ENCODE results near the gene UBE2G2.
"Not testable (repeated sequence)": the region's sequence is repeated elsewhere in the genome, so short reads cannot be mapped to it uniquely, and the experiment has no call there.

The UBE2G2 gene

DNA sequence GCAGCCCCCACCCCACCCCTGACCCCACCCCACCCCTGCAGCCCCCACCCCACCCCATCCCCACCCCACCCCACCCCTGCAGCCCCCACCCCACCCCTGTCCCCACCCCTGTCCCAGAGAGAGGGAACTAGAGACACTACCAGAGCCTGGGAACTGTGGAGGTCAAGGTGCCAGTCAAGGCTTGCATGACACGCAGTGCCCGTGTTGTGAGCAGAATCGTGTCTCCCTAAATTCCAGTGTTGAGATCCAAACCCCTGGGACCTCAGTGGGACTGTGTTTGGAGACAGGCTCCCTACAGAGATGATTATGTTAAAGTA lies 34.7 kb upstream of the UBE2G2 start:
- DNase-seq (ENCODE audit: low spot score), result no peak

DNA sequence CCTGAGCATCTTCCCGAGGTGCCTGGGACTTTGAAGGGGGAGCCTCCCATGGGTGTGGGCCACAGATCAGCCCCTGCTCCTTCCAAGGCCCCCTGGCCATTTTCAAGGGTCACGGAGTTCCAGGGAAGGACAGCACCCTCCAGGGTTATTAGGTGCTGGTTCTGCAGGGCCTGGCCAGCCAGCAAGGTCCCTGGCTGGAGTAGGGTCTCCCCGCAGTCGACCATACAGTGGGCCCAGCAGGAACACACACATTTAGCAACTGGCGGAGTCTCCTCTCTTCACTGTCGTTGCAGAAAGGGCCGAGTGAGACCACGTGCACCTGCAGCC lies 34.0 kb upstream of the UBE2G2 start:
- DNase-seq (ENCODE audit: low spot score), result no peak

DNA sequence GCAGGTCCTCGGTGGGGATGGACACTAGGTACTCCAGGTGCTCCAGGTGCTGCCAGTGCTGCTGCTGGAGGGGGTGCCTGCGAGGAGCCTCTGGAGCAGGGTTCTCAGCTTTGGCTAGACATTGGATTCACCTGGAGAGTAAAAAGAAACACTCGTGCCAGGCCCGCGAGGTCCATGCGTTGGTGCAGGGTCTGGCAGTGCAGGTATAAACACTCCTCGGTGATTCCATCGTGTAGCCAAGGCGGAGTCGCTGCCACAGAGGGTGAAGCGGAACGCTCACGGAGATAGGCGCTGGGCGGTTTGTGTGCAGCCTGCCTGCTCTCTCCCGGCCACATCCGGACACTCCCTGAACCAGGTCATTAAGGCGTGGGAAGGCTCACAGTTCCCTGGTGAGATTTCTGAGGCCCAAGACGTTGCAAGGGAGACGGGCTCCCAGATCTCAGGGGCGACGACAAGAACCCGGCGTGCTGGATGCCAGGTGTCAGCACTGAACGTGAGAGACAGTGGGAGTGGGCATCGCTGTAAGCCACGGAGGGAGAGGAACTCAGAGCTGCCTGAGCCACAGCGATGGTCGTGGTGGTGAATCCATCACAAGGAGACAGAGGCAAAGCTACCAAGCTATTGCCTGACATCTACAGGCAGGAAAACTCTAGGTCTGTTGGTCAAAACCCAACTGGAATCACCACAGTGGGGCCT lies 33.5 kb upstream of the UBE2G2 start:
- no peak for DNase-seq (ENCODE audit: low spot score)

GRCh38 chr21:44834231-44834950 lies 32.8 kb upstream of the UBE2G2 start:
- DNase-seq (ENCODE audit: low spot score), result no peak

DNA sequence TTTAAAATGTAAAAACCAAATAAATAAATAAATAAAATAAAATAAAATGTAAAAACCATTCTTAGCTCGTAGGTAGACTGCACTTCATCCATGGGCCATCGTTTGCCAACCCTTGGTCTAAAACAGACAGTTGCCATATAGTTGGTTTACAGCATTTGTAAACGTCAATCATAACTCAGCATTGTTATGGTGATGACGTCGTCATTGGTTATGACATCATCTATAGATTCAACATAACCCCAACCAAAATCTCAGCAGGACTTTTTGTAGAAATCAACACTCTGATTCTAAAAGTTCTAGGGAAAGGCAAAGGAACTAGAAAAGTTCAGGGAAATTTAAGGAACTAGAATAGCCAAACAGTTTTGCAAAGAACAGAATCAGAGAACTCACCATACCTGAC lies 32.0 kb upstream of the UBE2G2 start:
- DNase-seq (ENCODE audit: low spot score), result no peak

DNA sequence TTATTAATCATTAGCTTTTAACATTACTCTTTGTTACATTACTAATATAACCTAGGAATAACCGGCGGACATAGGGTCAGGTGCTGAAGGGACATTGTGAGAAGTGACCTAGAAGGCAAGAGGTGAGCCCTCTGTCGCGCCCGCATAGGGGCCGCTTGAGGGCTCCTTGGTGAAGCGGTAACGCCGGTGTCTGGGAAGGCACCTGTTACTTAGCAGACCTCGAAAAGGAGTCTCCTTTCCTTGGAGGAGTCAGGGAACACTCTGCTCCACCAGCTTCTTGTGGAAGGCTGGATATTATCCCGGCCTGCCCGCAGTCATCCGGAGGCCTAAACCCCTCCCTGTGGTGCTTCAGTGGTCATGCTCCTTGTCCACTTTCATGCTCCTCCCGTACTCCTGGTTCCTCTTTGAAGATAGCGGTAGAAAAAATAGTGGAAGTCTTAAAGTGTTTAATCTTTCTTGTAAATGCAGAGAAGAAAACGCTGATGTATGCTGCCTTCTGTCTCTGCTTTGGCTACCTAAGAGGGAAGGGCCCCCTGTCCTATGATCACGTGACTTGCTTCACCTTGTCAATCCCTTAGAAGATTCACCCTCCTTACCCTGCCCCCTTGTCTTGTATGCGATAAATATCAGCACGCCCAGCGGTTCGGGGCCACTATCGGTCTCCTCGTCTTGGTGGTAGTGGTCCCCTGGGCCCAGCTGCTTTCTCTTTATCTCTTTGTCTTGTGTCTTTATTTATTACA lies 31.1 kb upstream of the UBE2G2 start:
- not testable (repeated sequence) for DNase-seq (ENCODE audit: low spot score)

DNA sequence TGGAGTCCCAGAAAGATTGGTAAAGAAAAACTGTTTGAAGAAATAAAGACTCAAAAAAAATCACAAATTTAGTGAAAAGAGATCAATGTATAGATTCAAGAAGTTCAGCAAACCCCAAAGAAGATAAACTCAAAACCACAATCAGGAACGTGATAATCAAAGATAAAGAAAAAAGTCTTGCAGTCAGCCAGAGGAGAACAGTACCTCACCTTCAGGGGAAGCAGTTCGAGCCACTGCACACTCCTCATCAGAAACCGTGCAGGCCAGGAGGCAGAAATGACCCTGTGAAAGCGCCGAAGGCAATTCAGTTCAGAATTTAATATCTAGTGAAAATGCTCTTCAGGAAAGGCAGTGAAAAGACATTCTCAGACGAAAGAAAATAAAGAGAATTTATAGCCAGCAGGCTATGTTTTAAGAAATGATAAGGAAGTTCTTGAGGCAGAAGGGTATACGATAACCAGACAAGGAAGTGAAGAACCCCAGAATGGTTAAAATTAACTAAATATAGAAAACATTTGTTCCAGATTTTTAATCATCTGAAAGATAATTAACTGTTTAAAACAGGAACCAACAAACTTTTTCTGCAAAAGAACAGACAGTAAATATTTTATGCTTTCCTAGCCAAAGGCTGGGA lies 29.7 kb upstream of the UBE2G2 start:
- DNase-seq (ENCODE audit: low spot score), result no peak

DNA sequence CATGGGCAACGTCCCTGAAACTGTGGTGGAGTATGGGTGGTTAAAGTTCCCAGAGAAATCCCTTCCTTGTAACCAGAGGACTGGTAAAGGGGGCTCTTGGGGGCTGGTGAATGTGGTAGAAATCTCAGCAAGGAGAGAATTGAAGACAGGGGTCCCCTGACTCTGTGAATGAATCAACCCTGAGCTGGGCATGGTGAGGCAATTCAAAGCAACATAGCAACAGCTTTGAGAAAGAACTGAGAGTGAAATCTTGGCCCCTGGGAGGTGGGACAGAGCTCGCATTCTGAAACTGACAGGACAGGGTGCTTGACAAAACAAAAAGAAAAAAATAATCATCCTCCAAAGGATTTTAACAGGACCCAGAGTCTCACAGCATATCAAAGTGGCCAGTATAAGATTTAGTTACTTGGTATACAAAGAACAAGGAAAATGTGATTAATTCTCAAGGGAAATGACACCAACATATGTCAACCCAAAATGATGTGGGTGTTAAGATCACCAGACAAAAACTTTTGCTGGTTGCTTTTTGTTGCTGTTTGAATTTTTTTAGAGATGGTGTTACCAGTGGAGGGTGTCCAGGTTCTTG lies 28.0 kb upstream of the UBE2G2 start:
- DNase-seq (ENCODE audit: low spot score), result no peak

DNA sequence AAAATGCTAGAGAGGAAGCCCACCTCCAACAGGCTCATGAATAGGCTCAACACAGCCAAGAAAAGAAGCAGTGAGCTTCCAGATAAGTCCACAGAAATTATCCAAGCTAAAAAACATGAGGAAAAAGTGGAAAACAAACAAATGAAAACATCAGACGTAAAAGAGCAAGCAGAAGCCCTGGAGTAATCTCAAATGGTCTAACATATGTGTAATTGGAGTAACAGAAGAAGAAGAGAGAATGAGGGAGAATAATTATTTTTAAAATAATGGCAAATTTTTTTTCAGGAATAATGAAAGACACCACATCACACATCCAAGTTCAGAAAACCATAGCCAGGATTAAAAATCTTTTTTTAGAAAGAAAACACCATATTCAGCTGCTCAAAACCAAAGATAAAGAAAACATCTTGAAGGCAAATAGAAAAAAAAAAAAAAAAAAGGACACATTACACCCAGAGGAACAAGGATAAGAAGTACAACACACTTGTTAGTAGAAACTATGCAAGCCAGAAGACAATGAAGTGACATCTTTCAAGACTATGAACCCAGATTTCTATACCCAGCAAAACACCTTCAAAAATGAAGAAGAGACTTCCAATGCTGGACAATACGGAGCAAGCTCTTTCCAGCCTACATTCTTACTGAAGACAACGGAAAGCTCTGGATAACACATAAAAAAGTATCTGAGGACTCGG lies 26.9 kb upstream of the UBE2G2 start:
- no peak for DNase-seq (ENCODE audit: low spot score)

DNA sequence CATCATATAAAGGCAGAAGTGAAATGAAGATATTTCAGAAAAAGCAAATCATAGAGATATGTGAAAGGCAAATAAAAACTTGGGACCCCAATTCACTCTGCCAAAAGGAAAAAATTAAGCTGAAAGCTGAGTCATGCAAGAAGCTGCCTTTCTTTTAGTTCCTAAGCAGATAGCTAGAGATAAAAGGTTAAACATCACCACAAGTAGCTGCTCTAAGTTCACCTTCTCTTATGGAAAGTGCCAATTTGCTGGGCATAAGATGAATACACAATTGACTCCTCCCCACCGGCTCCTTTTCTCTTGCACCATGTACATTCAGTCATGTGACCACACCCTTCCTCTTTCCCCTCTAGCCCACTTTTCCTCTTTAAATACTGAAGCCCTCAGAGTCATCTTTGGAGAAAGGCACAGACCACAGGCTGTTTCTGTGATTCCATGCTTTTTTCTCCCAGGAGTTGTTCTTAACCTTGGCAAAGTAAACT lies 21.6 kb upstream of the UBE2G2 start:
- no peak for DNase-seq (ENCODE audit: low spot score)

GRCh38 chr21:44822484-44823178 lies 21.0 kb upstream of the UBE2G2 start:
- no peak for DNase-seq (ENCODE audit: low spot score)

DNA sequence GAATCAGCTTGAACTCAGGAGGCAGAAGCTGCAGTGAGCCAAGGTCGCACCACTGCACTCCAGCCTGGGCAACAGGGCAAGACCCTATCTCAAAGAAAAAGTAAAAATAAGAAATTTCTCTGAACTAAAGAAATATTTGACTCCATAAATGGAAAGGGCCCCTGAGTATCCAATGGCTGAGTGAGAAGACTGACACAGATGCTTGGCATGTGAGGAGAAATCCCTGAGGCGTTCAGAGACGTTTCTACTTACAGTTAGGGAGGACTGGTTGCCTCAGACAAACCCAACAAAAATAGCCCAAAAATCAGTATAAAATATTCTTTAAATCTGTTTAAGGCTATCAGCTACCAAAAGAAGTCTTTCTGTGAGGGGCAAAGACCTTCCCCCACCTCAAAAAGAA lies 19.2 kb upstream of the UBE2G2 start:
- DNase-seq (ENCODE audit: low spot score), result no peak

DNA sequence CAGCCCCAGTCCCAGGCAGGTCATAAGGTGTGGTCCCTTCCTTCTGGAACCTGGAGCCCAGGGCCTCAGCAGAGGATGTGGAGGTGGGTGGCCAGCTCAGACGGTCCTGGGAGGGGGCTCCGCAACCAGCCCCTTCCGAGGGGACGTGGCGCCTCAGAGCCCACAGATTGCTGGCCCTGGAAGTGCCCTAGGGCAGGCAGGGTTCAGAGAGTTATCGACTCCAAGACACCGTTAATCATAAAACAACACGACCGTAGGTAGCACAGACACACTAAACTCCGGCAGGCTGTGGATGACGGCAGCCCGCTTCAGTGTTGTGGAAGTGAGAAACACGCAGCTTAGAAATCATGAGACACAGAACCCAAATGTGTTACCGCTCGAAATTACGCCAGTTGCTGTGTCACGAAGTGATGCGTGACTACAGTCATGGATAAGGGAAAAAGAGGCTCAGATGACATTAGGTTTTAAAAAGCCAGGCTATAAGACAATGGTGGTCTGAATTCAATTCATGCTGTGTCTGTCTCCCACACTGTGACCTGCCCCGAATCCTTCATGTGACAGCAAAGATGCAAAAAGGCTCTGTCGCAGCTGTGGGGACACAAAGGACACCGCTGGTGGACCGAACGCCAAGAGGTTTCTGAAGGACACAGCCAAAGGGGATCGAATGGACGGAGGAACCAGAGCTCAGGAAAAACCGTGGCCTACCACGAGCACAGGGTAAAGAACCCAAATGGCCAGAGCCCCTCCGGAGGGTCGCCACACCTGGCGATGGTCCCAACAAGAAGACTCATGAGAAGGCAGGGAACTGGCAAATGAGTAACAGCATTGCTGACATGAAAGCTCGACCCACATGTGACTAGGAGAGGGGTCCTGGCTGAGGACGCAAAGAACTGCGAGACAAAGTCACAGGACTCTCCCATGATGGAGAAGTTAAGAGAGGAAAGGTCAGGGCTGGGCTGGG lies 17.9 kb upstream of the UBE2G2 start:
- DNase-seq (ENCODE audit: low spot score), result no peak

DNA sequence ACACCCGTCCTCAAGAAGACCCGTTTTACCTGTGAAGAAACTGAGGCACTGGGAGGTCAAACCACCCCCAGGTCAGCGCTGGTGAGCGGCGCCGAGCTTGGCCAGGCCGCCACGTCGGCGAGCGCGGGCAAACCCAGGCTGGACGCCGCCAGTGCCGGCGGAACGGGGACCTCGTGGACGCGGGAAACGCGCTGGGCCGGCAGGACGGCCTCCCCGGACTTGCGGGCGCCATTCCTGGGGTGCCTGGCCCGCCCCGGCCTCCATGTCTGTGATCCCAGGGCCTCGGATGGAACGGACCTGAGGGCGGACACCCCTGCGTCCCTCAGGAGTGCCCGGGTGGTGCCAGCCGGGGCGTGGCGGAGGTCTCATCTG lies 17.0 kb upstream of the UBE2G2 start:
- no peak for DNase-seq (ENCODE audit: low spot score)

DNA sequence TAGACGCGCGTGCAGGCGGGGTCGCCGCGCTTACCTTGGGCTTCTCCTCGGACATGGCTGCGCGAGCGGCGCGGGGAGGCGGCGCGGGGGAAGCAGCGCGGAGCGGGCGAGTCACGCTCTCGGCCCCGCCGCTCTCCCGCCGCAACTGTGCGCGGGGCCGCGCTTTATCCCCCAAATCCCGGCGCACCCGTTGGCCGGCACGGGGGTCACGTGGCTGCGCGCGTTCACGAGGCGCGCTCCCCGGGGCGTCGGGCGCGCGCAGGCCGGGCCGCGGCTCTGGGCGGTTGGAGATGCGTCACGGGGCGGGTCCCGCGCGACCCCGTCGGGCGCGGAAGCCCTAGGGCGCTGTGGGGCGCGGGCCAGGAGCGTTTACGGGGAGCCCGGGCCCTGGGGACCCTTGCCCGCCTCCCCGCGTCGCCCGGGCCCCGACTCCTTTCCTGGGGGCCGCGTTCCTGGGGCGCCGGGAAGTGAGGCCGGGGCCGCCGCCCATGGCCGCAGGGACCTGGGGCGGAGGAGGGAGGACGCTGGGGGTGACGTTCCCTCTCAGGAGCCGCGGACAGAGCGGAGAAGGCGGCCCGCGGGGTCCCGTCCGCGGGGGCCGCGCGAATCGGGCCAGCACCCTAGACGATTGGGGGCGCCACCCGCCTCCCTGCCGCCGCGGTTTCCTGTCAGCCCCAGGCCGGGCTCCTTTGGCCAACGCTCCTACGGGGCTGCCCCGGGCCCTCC lies 16.5 kb upstream of the UBE2G2 start, which contains the start of gene SUMO3:
SUMO3 (minus strand) TSS at position 149 of the 726 bp plus-strand sequence; CDS start at position 55, 94 bp downstream.
- DNase-seq (ENCODE audit: low spot score), result peak; percentile 90

DNA sequence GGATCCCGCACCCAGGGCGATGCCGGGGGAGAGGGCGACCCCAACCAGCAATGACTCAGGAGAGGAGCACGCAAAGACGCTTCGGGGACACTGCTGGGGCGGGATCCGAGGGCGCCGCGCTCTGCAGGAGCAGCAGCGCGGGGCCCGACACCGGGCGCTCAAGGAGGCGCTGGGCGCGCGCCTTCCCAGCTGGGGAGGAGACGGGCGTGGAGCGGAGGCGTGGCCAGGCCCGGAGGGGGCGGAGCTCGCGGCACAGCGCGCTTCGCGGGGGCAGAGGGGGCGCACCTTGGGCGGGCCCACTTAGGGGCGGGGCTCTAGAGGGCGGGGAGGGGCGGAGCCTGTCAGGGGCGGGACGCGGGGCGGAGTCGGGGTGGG lies 15.9 kb upstream of the UBE2G2 start:
- peak; percentile 96 for DNase-seq (ENCODE audit: low spot score)

GRCh38 chr21:44816761-44817505 lies 15.3 kb upstream of the UBE2G2 start:
- no peak for DNase-seq (ENCODE audit: low spot score)

- no peak for DNase-seq (ENCODE audit: low spot score)
Measured at GRCh38 chr21:44815852-44816628, 14.4 kb upstream of the UBE2G2 start.
